GM12878 (cell line): Measurements from ENCODE around the gene DLG2. TPM values are rescaled to one million over a fixed set of nuclear protein-coding genes. Genes with fewer than 3 reads are reported as not detected.
A peak's percentile ranks its signal among the peaks of the same experiment; 100 is the strongest.

Experiments
- ATAC-seq: fragments of 200-7000 bp; cut with Tn5 transposase; 3 replicates; pipeline ENCODE4 v1.9.1; 2020; ENCODE audit warnings: mild to moderate bottlenecking, moderate library complexity
- BruUV-seq: library from RNA; stranded (reverse); fragments of 400-500 nt; replicated peaks from 2 replicates; lab custom pipeline; 2021; lab: Mats Ljungman, UMichigan
- CTCF ChIA-PET: fragments of 300-600 bp; sonication (Branson Sonifier 250); formaldehyde crosslinking; extraction: SDS; loops from one replicate; lab custom pipeline; 2021; ENCODE audit warnings: inconsistent platforms; lab: Yijun Ruan, JAX
- POLR2A ChIA-PET: fragments of 350-600 bp; formaldehyde crosslinking; extraction: SDS; loops from one replicate; lab custom pipeline; 2021; ENCODE audit warnings: inconsistent platforms; lab: Charles Lee
- RAD21 ChIA-PET: fragments of 300-600 bp; sonication (Branson Sonifier 250); formaldehyde crosslinking; loops from one replicate; lab custom pipeline; 2023; ENCODE audit warnings: antibody characterized with exemption; ENCODE audit not compliant: unreplicated experiment; lab: Charles Lee
- SMC1A ChIA-PET: fragments of 300-600 bp; sonication (Branson Sonifier 250); formaldehyde crosslinking; loops from one replicate; lab custom pipeline; 2023; ENCODE audit not compliant: unreplicated experiment, uncharacterized antibody; lab: Charles Lee
- DNase-seq: peaks from one replicate; pipeline ENCODE4 v3.0.0-alpha.2; 2011; ENCODE audit warnings: low read depth, low spot score
- FAIRE-seq: peaks from 3 replicates; lab custom pipeline; 2011; peaks lifted over from hg19 to GRCh38; lab: Jason Lieb, UNC
- H2AFZ ChIP-seq: 2 replicates; pipeline ENCODE4 v1.6.0; 2011; ENCODE audit warnings: low read depth, low read length, control low read depth; ENCODE audit not compliant: control insufficient read depth
- H3K27ac ChIP-seq: 2 replicates; pipeline ENCODE4 v1.5.1; 2011; ENCODE audit warnings: control low read depth; ENCODE audit not compliant: control insufficient read depth, insufficient read depth
- H3K27me3 ChIP-seq, 2 experiments: replicated peaks in 1 of 2; 2 replicates each; pipeline versions ENCODE4 v1.6.0 to v1.6.1; 2011; ENCODE audit warnings: low read length in 1 of 2; ENCODE audit not compliant: control insufficient read depth in 2 of 2, insufficient read depth in 2 of 2
- H3K36me3 ChIP-seq, 2 experiments: 2 replicates each; pipeline ENCODE4 v1.5.1; 2011; ENCODE audit warnings: low read length in 1 of 2; ENCODE audit not compliant: control insufficient read depth in 2 of 2, insufficient read depth in 2 of 2
- H3K4me1 ChIP-seq: 2 replicates; pipeline ENCODE4 v1.6.1; 2011; ENCODE audit warnings: mild to moderate bottlenecking, low read length, moderate library complexity, mixed read lengths; ENCODE audit not compliant: control insufficient read depth, insufficient read depth
- H3K4me2 ChIP-seq: 2 replicates; pipeline ENCODE4 v1.6.0; 2011; ENCODE audit warnings: control low read depth; ENCODE audit not compliant: control insufficient read depth, insufficient read depth
- H3K4me3 ChIP-seq: fragments of 200-600 bp; sonication (generic); 2 replicates; pipeline ENCODE4 v1.5.1; 2016
- H3K79me2 ChIP-seq: 2 replicates; pipeline ENCODE4 v1.6.0; 2011; ENCODE audit warnings: low read length; ENCODE audit not compliant: control insufficient read depth, insufficient read depth
- H3K9ac ChIP-seq: 2 replicates; pipeline ENCODE4 v1.8.0; 2011; ENCODE audit warnings: low read length, control low read depth, mixed read lengths; ENCODE audit not compliant: control insufficient read depth, insufficient read depth
- H3K9me3 ChIP-seq: replicated peaks from 3 replicates; pipeline ENCODE4 v1.5.1; 2011; ENCODE audit warnings: mild to moderate bottlenecking, low read length; ENCODE audit not compliant: control insufficient read depth, insufficient read depth
- H4K20me1 ChIP-seq: 2 replicates; pipeline ENCODE4 v1.6.0; 2011; ENCODE audit not compliant: control insufficient read depth, insufficient read depth
- CEBPB ChIP-seq, 2 experiments: fragments of 150-350 bp in 1 of 2; IDR thresholded peaks; 2 replicates each; pipeline ENCODE4 v1.6.1; 2012 to 2014; ENCODE audit warnings: low read depth in 2 of 2, low read length in 2 of 2, borderline replicate concordance in 1 of 2, inconsistent platforms in 1 of 2
- CREM ChIP-seq: IDR thresholded peaks from 2 replicates; pipeline ENCODE4 v1.6.1; 2014; ENCODE audit warnings: antibody characterized with exemption, low read depth
- JUND ChIP-seq: IDR thresholded peaks from 2 replicates; pipeline ENCODE4 v1.6.1; 2012; ENCODE audit warnings: low read depth, mild to moderate bottlenecking, low read length, improper control_type of control experiment, moderate library complexity
- KDM1A ChIP-seq: fragments of 200-600 bp; sonication (generic); IDR thresholded peaks from 2 replicates; pipeline ENCODE4 v1.6.1; 2016; ENCODE audit warnings: borderline replicate concordance
- NBN ChIP-seq: fragments of 450-650 bp; IDR thresholded peaks from 2 replicates; pipeline ENCODE4 v1.6.1; 2016
- PBX3 ChIP-seq: IDR thresholded peaks from 2 replicates; pipeline ENCODE4 v1.6.1; 2011; ENCODE audit warnings: mild to moderate bottlenecking, low read depth, low read length, moderate library complexity; ENCODE audit not compliant: insufficient replicate concordance
- RAD51 ChIP-seq: fragments of 450-650 bp; IDR thresholded peaks from 2 replicates; pipeline ENCODE4 v1.6.1; 2016; ENCODE audit warnings: moderate library complexity, mild to moderate bottlenecking, inconsistent platforms
- REST ChIP-seq: IDR thresholded peaks from 2 replicates; pipeline ENCODE4 v1.6.1; 2012; ENCODE audit warnings: mild to moderate bottlenecking, low read depth, low read length
- SMAD1 ChIP-seq: fragments of 450-650 bp; IDR thresholded peaks from 2 replicates; pipeline ENCODE4 v1.6.1; 2018; ENCODE audit warnings: mild to moderate bottlenecking, low read depth; ENCODE audit not compliant: partially characterized antibody
- SMC3 ChIP-seq: IDR thresholded peaks from 2 replicates; pipeline ENCODE4 v1.6.1; 2011; ENCODE audit warnings: low read length, improper control_type of control experiment, borderline replicate concordance
- SREBF2 ChIP-seq: IDR thresholded peaks from 2 replicates; pipeline ENCODE4 v1.6.1; 2012; ENCODE audit warnings: mild to moderate bottlenecking, low read length
- ZNF207 ChIP-seq: fragments of 450-650 bp; IDR thresholded peaks from 2 replicates; pipeline ENCODE4 v1.6.1; 2014; ENCODE audit warnings: antibody characterized with exemption, mild to moderate bottlenecking, borderline replicate concordance
- WGBS: methylation state at CpG from one replicate; pipeline ENCODE4 v1.1.6; 2016; ENCODE audit warnings: low lambda C conversion rate; ENCODE audit not compliant: insufficient replicate concordance, insufficient coverage; ENCODE audit errors: missing lambda C conversion rate; 5-methylcytosine and 5-hydroxymethylcytosine counted together
- in situ Hi-C: fragments of 300-500 bp; cut with MboI; formaldehyde crosslinking; loops from 9 replicates; pipeline ENCODE4 v1.14.3; 2018; ENCODE audit warnings: mixed read lengths
- intact Hi-C: fragments of 100-400 bp; cut with micrococcal nuclease; formaldehyde crosslinking; loops from one replicate; pipeline ENCODE4 v1.14.2; 2022; ENCODE audit not compliant: unreplicated experiment
- polyA plus RNA-seq, 11 experiments: library from polyadenylated mRNA; depleted of rRNA in 4 of 11; unstranded in 6 of 11; stranded (reverse) in 5 of 11; fragments of >200 nt; fragmentation: Nextera tagmentation in 4 of 11; fragmentation: Illumina TruSeq in 1 of 11; extraction: Ambion mirVana in 4 of 11; extraction: Trizol in 1 of 11; gene quantifications; 1 replicate in 1 of 11; 2 replicates in 10 of 11; pipeline versions ENCODE4 v1.2.1 to v1.2.3, GENCODE V29; 2011 to 2016; ENCODE audit warnings: inconsistent platforms in 2 of 11, missing spikeins in 2 of 11, low read depth in 1 of 11
- total RNA-seq, 4 experiments: library from RNA; depleted of rRNA in 3 of 4; stranded (reverse); fragments of >200 nt in 3 of 4; fragmentation: Illumina TruSeq in 1 of 4; extraction: Trizol in 1 of 4; gene quantifications; 2 replicates each; pipeline versions ENCODE4 v1.2.1 to v1.2.3, GENCODE V29; 2013 to 2021

Gene DLG2
- total and polyA plus RNA-seq, 10 of the 15 experiments (the other 5 are each of a cell fraction or from before 2014, with no cell fraction given): 0.09 to 0.98 (median 0.35) TPM

GRCh38 chr11:85663080-85663752 lies 36.1 kb upstream of the DLG2 start:
- no peaks in the 10 kb centered on the region for H3K27me3 ChIP-seq
- H4K20me1 ChIP-seq: peaks cover 10% of the 10 kb centered on the region; the same call in 1 of the 2 replicates
- DNase-seq: no peak
- TSS peak; percentile 55 for BruUV-seq
- POLR2A ChIA-PET: interaction anchor here (0.6 to 6.7 kb wide), 4 partner anchors 9 to 37 kb away, joined by 5 to 43 read pairs (median 8); partner anchors contain the start of genes DLG2, TMEM126A and TMEM126B
- CTCF ChIA-PET: interaction anchor here (0.6 to 4.0 kb wide), 4 partner anchors 8 to 35 kb away, joined by 3 to 21 read pairs (median 4); partner anchors contain the start of genes CCDC89, TMEM126A and TMEM126B
- peaks cover 0 to 16% of the 10 kb centered on the region in 2 experiments; a peak in 2 of 4 replicates for H3K36me3 ChIP-seq
- intact Hi-C loops: loop anchor here (10.0 kb wide), 1 partner anchor 632 kb away; no protein-coding TSS in a partner anchor
- peak overlapping the region; percentile 91 for H3K4me3 ChIP-seq
- WGBS: under 1% methylated on average over 10 of the region's 10 CpGs
- TF ChIP-seq ZNF207 (no peak), SREBF2 (no peak), PBX3 (no peak), SMC3 (no peak), NBN (no peak), REST (no peak), RAD51 (no peak), SMAD1 (no peak), KDM1A (no peak), CREM (no peak), CEBPB (IDR thresholded peaks at IDR 0.05; ENCODE audit: borderline replicate concordance in 1 of 2, low read depth in 2 of 2, low read length in 2 of 2) (no peak), JUND (no peak)
- no peak for FAIRE-seq
- SMC1A ChIA-PET: interaction anchor here (0.6 to 8.2 kb wide), 5 partner anchors 10 to 37 kb away, joined by 3 to 66 read pairs (median 3); partner anchors contain the start of gene TMEM126A
- peaks cover 69% of the 10 kb centered on the region for H3K79me2 ChIP-seq
- H3K9ac ChIP-seq: peak overlapping the region; percentile 95
- H3K9me3 ChIP-seq: no peaks in the 10 kb centered on the region
- peak; percentile 11 for ATAC-seq
- RAD21 ChIA-PET: interaction anchor here (2.9 kb wide), 1 partner anchor 35 kb away, joined by 10 read pairs; the partner anchor contains the start of genes DLG2 and TMEM126B
- H3K27ac ChIP-seq: peak overlapping the region; percentile 87
- H2AFZ ChIP-seq: no peak overlapping the region
- peak overlapping the region; percentile 91 for H3K4me2 ChIP-seq
- no peaks in the 10 kb centered on the region for H3K4me1 ChIP-seq
- in situ Hi-C loops: no loop called here
